Stimulated activated CD8-positive, alpha-beta memory T cell treated with anti-CD3 and anti-CD28 coated beads, Interleukin-2, amount 100 ng/mL, for 48 hours (primary cell): Measurements from ENCODE around the gene VPS8.

Source experiments
- DNase-seq, 2 donors: peaks; one replicate each; pipeline ENCODE4 v3.0.0-alpha.2; 2020; ENCODE audit warnings: low read depth in 2 of 2

Gene VPS8

DNA sequence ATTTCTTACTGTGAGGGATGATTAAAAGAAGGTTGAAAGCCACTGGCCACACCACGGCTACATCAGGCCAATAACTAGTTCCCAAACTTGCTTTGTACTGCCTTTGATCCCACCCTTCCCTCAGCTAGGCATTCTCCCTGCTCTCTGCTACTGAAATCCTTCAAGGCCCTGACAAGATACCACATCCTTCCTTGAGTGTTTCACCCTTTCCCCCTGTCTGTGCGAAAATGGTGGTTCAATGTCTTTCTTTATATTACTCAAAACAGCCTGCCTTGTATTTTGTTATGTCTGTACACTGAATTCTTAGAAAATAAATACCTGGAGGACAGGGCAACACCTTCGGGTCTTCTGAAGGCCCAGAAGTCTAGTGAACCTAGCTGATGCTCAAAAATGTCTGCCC, 932 bp upstream of the VPS8 start:
- no peak for DNase-seq

DNA sequence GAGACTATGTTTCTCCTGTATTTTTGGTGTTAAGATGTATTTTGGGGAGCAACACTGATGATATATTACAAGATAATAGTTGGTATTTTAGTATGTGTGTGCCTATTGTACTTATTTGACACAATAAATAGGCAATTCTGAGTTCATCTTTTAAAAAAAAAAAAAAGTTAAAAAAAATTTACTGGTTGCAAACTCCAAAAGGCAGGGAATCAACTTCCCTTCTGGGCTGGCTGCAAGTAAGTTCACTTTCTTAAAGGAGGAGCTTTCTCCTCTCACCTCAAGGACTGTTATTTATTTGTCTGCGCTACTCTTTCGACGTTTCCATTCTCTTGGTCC, 335 bp upstream of the VPS8 start:
- no peak for DNase-seq

DNA sequence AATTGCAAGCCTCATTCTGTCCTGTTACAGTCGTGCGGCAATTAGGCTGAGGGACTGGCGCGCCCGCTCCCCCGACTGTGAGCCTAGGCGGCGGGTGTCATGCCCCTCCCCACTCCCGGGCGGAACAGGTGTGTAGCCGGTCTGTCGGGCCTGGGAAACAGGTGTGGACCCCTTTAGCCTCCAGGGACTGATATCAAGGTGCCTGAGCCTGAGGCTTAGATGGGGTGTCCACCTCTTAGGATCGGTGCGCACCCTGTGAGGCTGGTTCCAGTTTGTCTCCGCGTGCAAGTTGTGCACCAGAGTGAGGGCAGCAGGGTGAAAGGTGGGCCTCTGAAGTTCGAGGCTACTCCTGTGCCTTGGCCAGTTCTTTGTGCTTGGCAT, 686 bp downstream of the VPS8 start:
- DNase-seq = no peak

DNA sequence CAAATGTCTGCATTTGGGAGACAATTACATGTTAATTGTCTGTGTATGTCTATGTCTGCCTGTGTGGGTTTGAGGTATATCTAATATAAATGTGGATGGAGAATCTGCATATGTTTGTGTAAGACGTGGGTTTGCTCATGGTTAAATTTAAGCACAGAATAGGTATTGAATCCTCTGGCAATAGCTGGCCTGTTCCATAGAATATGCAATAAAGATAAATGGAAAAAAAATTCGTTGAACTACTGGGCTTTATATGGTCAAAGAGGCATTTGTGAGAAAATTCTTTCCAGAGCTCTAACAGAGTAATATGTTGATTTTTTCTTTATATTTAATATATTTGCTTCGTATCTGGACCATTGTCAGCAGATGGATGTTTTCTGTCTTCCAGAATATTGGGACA, 1.4 kb downstream of the VPS8 start:
- DNase-seq = no peak

DNA sequence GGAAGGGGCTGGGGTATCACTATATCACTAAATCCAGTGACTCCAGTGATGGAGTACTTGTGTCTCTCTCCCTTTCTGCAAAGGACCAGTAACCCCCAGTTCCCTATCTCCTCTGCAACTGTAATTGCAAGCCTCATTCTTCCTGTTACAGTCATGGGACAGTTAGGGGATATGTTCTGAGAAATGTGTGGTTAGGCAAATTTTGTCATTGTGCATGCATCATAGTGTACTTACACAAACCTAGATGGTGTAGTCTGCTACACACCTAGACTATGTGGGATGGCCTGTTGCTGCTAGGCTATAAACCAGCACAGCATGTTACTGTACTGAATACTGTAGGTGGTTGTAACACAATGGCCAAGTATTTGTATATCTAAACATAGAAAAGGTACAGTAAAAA, 2.2 kb downstream of the VPS8 start:
- no peak for DNase-seq

DNA sequence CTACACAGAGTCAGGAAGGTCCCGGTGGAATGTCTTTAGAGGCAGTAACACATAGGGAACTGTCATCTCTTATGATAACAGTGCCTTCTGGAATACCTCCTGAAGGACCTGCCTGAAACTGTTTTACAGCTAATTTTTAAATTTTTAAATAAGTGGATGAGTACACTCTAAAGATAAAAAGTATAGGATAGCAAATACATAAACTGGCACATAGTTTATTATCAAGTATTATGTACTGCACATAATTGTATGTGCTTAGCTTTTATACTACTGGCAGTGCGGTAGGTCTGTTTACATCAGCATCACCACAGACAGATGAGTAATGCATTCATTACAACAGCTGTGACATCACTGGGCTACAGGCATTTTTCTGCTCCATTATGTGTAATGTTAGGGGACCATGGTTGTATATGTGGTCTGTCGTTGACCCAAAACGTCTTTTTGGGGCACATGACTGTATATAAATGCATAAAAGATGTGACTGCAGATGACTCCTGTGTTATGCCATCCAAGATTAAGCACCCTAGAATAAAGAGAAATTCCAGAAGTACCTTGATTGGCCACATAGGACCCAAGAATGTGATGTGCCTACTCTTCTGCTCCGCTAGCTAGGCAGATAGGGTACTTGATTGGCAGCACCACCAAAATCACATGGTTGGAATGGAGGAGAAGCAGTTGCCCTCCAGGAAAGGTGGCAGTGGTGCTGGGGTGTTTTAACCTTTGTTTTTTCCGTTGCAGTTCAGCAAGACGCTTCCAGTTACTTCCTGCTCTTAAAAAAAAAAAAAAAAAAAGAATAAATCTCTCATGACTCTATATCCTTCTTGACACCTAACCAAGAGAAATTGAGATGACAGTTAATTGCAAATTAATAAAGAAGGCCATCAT, 3.3 kb downstream of the VPS8 start:
- no peak for DNase-seq

DNA sequence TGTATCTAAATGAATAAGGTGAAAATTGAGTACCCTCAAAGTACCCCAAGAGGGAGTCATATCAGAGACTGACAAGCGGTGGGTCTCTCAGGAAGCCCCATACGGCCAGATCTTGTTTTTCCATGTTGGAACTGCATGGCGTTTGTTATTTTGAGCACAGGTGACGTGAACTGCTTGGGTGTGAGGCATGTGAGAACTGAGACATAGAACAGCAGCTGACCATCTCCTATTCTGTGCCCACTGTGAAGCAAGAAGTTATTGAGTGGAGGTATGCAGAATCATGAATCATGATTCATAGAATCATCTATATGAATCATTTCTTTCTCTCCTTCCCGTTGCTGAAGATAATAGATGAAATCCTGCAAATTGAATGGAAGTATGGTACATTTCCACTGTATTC, 4.6 kb downstream of the VPS8 start:
- no peak for DNase-seq

DNA sequence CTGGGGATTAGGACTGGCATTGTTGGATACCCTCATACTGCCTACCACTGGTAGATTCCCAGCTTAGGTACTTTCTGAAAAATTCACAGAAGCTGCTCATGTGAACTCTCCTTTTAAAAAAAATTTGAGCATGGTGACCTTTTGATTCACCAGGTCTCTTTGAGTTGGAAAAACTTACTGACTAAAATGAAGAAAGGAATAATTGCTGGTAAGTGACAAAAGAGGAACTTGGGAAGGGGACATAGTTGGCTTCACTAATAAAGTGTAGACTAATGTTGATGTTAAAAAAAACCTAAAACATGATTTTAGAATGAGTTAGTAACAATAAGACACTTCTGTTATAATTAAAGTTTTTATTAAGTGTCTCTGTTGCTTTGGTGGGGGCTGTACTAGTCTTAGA, 8.6 kb downstream of the VPS8 start:
- DNase-seq = no peak

DNA sequence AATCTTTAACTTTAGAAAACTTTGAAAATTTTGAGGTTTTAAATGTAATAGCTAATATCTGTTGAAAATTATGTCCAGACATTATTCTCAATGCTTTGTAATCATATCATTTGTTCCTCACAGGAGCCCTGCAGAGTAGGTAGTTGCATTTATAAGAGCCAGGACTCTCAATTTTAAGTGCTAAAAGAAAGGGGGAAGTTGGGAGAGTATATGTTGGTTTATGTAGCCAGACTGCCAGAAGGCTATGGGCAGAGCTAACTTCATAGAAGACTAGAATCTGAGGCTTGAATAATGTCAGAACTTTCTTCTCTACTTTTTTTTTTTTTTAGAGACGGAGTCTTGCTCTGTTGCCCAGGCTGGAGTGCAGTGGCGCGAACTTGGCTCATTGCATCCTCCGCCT, 9.1 kb downstream of the VPS8 start:
- DNase-seq = no peak

DNA sequence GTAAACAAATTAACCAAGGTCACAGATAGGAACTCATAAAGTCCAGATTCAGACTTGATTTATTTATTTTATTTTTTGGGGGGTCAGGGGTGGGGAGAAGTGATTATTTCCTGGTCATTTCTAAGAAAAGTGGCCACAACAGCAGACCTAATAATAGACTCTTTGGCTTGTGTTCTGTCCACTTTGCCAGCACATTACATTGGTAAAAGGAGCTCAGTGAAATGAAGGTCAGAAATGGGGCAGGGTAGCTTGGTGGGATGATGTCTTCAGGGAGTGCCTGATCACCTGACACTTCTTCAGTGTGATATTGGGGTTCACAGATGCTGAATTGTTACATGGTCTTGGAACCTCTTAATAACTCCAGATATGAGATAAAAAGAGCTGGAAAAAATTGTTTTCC, 10.1 kb downstream of the VPS8 start:
- no peak for DNase-seq

DNA sequence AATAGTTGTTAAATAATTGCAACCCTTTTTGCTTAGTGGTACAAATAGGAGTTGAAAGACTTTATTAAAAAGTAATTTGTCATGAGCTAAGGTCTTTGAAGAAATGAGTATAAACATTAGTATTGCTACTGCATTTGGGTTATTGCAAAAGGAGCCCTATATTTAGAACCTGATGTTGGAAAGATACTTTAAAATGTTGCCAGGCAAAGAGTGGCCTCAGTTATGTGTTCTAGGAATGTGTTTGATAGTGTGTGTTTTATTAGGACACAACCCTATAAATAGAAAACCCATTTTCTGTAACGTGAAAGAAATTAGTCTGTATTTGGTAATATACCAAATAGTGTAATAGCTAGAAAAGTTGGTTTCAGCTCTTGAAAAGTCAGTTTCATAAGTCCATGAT, 10.7 kb downstream of the VPS8 start:
- no peak for DNase-seq

DNA sequence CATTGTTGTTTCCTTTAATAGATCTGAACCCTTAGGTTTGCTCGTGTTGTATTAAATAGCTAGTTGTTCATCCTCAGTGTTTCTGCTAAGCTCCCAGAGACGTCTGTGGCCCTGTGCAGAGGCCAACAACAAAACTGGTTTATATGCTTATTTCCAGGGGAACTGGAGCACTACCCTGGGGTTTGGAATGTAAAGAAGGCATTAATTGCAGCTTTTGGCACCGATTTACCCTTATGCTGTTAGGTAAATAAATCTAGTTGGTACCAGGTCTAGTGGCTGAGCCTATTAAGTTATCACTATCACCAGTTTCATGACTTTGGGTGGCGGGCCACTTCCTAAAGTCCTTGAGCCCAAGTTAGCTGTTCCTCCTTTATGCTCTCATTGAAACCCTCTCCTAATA, 12.0 kb downstream of the VPS8 start:
- DNase-seq = no peak

DNA sequence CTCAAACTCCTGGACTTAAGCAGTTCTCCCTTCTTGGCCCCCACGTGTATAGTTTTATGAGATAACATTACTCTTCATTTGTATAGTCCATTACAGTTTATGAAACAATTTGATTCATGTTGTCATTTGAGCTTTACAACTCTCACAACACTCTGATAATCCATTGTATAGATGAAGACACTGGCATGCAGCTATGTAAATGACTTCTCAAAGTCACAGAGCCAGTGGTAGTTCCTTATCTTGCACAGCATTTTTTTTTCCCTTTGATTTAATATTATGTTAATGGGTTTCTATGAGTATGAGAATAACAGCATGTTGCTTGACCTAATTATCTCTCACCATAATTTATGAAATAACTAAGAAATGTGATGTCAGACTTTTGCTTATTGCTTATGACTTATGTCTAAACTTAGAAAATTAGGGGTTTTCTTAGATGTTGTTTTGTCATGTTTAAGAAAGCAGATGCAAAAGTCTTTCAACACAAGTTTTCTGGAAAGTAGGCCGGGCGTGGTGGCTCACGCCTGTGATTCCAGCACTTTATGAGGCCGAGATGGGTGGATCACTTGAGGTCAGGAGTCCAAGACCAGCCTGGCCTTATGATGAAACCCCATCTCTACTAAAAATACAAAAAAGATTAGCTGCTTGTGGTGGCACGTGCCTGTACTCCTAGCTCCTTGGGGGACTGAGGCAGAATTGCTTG, 13.3 kb downstream of the VPS8 start:
- no peak for DNase-seq

DNA sequence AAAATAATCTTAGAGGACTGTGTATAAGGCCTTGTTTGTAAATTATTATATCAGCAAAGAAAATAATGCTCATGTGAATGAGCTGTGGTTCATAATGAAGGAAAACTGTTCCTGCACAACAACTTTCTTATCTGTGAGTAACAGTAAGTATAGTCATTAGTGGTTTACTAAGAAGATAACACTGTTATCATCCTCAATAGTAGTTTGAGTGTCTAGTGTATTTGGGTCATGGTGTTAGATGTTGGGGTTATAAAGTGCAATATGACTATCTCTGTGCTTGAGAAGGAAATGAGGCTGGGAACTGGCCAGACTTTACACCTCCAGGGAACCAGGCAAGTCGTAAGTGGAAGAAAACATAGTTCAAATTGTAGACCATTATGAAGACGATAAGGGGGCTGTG, 15.6 kb downstream of the VPS8 start:
- DNase-seq = no peak

DNA sequence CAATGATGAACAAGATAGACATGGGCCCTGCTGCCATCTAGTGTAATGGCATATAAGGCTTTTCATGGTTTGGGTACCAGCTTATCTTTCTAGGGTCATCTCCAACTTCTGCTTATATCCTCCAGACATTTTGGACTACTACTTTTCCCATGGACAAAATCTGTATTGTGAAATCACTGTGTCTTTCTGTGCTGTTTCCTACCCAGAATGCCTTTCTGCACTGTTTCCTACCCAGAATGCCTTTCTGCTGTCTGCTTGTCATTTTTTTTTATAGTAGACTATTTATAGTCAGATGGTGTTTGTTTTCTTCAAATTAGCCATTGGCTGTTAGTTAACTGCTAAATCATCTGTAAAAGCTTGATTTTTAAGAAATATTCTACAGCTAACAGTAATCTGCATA, 20.1 kb downstream of the VPS8 start:
- no peak for DNase-seq

DNA sequence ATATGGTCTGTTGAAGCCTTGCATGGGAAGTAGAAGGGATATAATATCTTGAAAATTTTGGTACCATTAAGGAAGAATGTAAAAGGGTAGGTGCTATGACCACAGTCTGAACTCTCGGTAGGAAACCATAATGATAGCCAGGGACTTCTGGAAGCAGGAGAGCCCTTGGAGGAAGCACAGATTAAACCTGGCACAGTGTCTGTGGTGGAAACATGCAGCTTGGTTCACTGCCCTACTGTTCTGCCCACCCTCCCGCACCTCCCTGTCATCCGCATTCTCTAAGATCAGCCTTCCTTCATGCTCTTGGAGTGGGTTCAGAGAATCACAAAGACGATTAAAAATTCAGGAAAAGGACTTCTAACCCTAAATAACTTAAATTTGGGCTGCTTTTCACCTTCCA, 20.9 kb downstream of the VPS8 start:
- DNase-seq = no peak

DNA sequence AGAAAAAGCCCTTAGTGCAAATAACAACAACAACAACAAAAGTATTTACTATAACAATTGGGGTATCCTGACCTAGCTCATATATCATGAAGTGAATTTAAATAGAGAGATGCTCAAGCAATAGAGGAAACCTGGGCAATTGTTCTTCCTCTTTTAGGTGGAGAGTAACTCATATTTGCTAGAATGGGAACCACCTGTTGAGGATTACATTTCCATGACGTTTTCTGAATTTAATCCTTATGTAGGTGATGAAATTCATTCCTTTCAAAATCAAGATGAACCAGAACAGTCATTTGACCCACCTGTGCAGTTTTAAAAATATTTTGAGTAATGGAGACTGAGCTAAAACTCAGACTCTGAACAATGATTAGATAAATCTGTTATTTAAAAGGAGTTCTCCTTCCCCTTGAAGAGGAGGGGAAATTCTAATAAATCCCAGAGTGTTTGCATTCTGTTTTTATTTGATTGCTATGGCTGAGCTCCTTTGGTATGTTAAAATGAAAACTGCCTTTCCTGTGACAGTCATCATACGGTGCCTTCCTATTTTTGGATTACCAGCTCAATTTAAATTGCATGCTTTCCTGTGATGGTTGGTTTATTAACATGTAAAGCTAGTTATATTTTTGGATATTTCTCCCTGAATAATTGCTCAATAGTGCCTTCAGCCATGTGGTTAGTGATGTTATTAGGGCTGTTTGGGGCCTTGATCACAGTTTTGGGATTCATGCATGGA, 24.3 kb downstream of the VPS8 start:
- DNase-seq = no peak

DNA sequence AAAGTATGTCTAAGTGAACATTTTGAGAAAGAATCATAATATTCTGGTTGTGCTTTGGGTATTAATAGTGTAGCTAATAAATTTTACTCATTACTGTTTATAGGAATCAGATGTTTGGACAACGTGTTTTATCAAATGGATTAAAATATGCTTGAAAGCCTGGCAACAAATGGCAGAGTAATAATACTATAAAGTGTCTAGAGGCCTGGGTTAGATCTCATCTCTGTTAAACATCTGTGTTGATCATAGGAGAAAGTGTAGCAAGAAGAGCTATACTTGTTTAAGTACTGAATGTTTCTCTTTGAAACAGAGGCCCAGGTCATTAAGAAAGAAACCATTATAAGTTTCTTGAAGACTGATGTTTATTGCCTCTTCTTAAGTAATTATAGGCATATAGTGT, 30.5 kb downstream of the VPS8 start:
- DNase-seq = no peak

DNA sequence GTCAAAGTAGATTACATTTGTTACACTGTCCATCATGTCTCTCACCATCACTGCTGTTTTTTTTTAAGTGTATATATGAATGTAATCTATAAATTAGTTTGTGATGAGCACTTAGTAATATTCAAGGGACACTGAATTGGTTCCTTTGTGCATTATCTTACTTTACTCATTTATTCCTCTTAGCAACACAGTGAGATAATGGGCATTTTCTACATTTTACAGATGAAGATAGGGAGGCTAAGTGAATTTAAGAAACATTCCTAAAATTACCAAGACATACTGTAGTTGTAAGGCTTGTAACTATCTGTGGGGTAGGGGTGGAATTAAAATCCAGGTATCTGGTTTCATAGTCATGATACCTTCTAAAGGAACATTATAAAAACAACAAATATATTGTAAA, 33.9 kb downstream of the VPS8 start:
- no peak for DNase-seq

DNA sequence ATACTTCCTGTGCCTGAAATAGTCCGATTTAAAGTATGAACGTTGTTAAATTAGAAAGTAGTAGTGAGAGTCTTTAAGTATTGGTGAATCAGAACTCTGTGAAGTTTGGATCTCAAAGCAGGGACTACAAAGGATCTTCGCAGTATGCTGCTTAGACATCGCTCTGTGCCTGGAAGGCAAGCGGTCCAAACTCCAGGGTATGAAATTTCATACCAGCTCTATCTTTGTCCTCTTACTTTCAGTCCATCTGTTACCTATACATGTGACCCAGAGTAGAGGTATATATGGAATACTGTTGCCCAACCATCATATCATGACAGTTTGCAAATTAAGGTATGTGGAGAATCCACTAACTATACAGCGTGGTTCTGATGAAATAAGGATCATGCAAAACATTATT, 34.5 kb downstream of the VPS8 start:
- DNase-seq = no peak

DNA sequence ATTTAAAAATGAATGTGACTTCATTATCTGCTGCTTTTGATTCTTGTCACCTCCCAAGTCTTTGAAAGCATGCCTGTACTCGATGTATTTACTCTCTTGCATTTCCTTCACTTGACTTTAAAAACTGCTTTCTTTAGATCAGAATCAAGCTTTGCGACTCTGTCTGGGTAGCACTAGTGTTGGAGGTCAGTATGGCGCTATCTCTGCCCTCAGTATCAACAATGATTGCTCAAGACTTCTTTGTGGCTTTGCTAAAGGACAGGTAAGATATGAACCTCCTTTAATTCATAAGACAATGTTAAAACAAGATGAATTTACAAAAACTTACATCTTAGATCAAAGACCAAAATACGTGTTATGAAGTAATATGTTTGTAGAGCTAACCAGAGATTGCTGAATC, 37.0 kb downstream of the VPS8 start:
- DNase-seq = no peak

DNA sequence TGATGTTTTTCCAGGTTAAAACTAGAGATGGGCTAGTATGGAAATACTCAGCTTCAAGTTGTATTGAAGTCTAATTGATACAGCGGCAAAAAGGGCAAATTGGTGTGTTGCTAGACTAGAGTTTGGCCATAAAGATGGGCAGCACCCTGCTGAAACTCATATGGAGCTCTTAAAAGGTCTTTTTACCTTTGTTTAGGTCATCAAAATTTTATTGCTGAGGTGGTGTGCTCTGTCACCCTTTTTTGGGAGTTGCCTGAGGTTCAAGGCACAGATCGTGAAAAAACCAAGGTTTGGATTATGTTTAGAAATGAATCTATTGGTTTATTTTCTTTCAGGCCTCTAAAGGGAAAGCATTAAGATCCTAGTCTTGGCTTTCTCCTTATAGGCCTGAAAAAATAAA, 38.2 kb downstream of the VPS8 start:
- no peak for DNase-seq

DNA sequence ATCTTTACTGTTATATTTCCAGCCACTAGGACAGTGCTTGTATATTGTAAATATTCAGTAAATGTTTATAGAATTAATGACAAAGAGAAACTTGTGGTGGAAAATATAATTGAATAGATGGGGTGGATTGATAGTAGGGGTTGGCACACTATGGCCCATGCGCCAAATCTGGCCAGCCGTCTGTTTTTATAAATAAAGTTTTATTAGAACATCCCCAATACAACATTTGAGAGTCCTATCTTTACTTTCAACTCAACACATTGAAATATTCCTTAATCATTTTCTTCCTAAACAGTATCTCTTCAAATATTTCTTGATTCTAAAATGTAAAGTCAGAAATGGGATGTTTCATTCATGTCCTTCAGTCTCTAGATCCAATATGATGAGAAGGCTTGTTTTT, 45.1 kb downstream of the VPS8 start:
- no peak for DNase-seq
